ENCODE data around the gene CDCA4.

The CDCA4 gene

GRCh38 chr14:104993808-104994591 lies 26.9 kb downstream of the CDCA4 start:
- no peak overlapping the region for H4K8ac ChIP-seq (ENCODE audit: low read length)
- no peak overlapping the region for H3K14ac ChIP-seq (ENCODE audit: low read length in 2 of 2)
- no peak overlapping the region for H3K27ac ChIP-seq (ENCODE audit: low read length, poor library complexity, severe bottlenecking)
- H2BK120ac ChIP-seq (ENCODE audit: low read depth, low read length) = no peak overlapping the region
- no peak overlapping the region for H2BK15ac ChIP-seq (ENCODE audit: low read depth, poor library complexity, severe bottlenecking)
- DNase-seq = no peak
- H3K4me1 ChIP-seq (ENCODE audit: control insufficient read depth, insufficient read depth, low read depth, low read length) = peaks cover 11% of the 10 kb centered on the region
- WGBS = 89% methylated on average over 22 of the region's 22 CpGs
- H3K27me3 ChIP-seq (ENCODE audit: control insufficient read depth in 1 of 2, insufficient read depth in 1 of 2, low read length in 2 of 2) = no peaks in the 10 kb centered on the region
- no peak overlapping the region for H3K9ac ChIP-seq (ENCODE audit: low read length)
- H4K91ac ChIP-seq (ENCODE audit: low read length) = no peak overlapping the region
- H3K36me3 ChIP-seq (ENCODE audit: control insufficient read depth in 1 of 2, insufficient read depth in 2 of 2, low read depth in 1 of 2, low read length in 2 of 2) = peaks cover 70 to 75% of the 10 kb centered on the region in 2 experiments
- H3K18ac ChIP-seq (ENCODE audit: low read depth in 1 of 2, low read length in 2 of 2) = no peak overlapping the region
- no peak overlapping the region for H2AK5ac ChIP-seq (ENCODE audit: low read length, severe bottlenecking)
- H2AFZ ChIP-seq (ENCODE audit: low read depth, low read length) = no peak overlapping the region
- peaks cover 13% of the 10 kb centered on the region for H3K79me1 ChIP-seq (replicated peaks; ENCODE audit: low read length, poor library complexity, severe bottlenecking)
- H2BK5ac ChIP-seq (ENCODE audit: low read depth, low read length, poor library complexity, severe bottlenecking) = no peak overlapping the region
- H3K23ac ChIP-seq (ENCODE audit: low read length in 2 of 2) = no peak overlapping the region
- H3K9me3 ChIP-seq (ENCODE audit: control insufficient read depth, low read length) = peaks cover under 1% of the 10 kb centered on the region
- no peak overlapping the region for H2BK12ac ChIP-seq (ENCODE audit: low read length in 2 of 2)
- H3K4ac ChIP-seq (ENCODE audit: low read depth in 1 of 2, low read length in 2 of 2) = no peak overlapping the region
- no peak overlapping the region for H3K4me2 ChIP-seq (ENCODE audit: low read length, poor library complexity, severe bottlenecking)
- no peak overlapping the region for H3K4me3 ChIP-seq (ENCODE audit: insufficient read depth in 1 of 2, low read depth in 1 of 2, low read length in 2 of 2)

GRCh38 chr14:104993306-104993705 lies 27.6 kb downstream of the CDCA4 start:
- no peak overlapping the region for H4K8ac ChIP-seq (ENCODE audit: low read length)
- no peak overlapping the region for H3K4me3 ChIP-seq (ENCODE audit: insufficient read depth in 1 of 2, low read depth in 1 of 2, low read length in 2 of 2)
- WGBS = 88% methylated on average over 10 of the region's 12 CpGs
- no peak overlapping the region for H3K9ac ChIP-seq (ENCODE audit: low read length)
- no peak overlapping the region for H2BK120ac ChIP-seq (ENCODE audit: low read depth, low read length)
- no peak overlapping the region for H2BK5ac ChIP-seq (ENCODE audit: low read depth, low read length, poor library complexity, severe bottlenecking)
- peaks cover 11% of the 10 kb centered on the region for H3K4me1 ChIP-seq (ENCODE audit: control insufficient read depth, insufficient read depth, low read depth, low read length)
- H3K9me3 ChIP-seq (ENCODE audit: control insufficient read depth, low read length) = no peaks in the 10 kb centered on the region
- H2AK5ac ChIP-seq (ENCODE audit: low read length, severe bottlenecking) = no peak overlapping the region
- no peak overlapping the region for H3K23ac ChIP-seq (ENCODE audit: low read length in 2 of 2)
- DNase-seq = no peak
- H3K79me1 ChIP-seq (replicated peaks; ENCODE audit: low read length, poor library complexity, severe bottlenecking) = peaks cover 11% of the 10 kb centered on the region
- no peak overlapping the region for H2BK15ac ChIP-seq (ENCODE audit: low read depth, poor library complexity, severe bottlenecking)
- no peak overlapping the region for H3K18ac ChIP-seq (ENCODE audit: low read depth in 1 of 2, low read length in 2 of 2)
- H2AFZ ChIP-seq (ENCODE audit: low read depth, low read length) = no peak overlapping the region
- H3K14ac ChIP-seq (ENCODE audit: low read length in 2 of 2) = no peak overlapping the region
- H4K91ac ChIP-seq (ENCODE audit: low read length) = no peak overlapping the region
- H3K36me3 ChIP-seq (ENCODE audit: control insufficient read depth in 1 of 2, insufficient read depth in 2 of 2, low read depth in 1 of 2, low read length in 2 of 2) = peaks cover 67 to 77% of the 10 kb centered on the region in 2 experiments
- H3K4ac ChIP-seq (ENCODE audit: low read depth in 1 of 2, low read length in 2 of 2) = no peak overlapping the region
- H3K27ac ChIP-seq (ENCODE audit: low read length, poor library complexity, severe bottlenecking) = no peak overlapping the region
- H2BK12ac ChIP-seq (ENCODE audit: low read length in 2 of 2) = no peak overlapping the region
- no peaks in the 10 kb centered on the region for H3K27me3 ChIP-seq (ENCODE audit: control insufficient read depth in 1 of 2, insufficient read depth in 1 of 2, low read length in 2 of 2)
- no peak overlapping the region for H3K4me2 ChIP-seq (ENCODE audit: low read length, poor library complexity, severe bottlenecking)

GRCh38 chr14:104992501-104992900 lies 28.4 kb downstream of the CDCA4 start:
- no peak overlapping the region for H4K91ac ChIP-seq (ENCODE audit: low read length)
- H2AK5ac ChIP-seq (ENCODE audit: low read length, severe bottlenecking) = no peak overlapping the region
- H3K9ac ChIP-seq (ENCODE audit: low read length) = no peak overlapping the region
- H4K8ac ChIP-seq (ENCODE audit: low read length) = no peak overlapping the region
- no peak overlapping the region for H2AFZ ChIP-seq (ENCODE audit: low read depth, low read length)
- no peak overlapping the region for H3K18ac ChIP-seq (ENCODE audit: low read depth in 1 of 2, low read length in 2 of 2)
- no peak overlapping the region for H2BK12ac ChIP-seq (ENCODE audit: low read length in 2 of 2)
- peaks cover 11% of the 10 kb centered on the region for H3K4me1 ChIP-seq (ENCODE audit: control insufficient read depth, insufficient read depth, low read depth, low read length)
- no peak overlapping the region for H3K27ac ChIP-seq (ENCODE audit: low read length, poor library complexity, severe bottlenecking)
- H2BK5ac ChIP-seq (ENCODE audit: low read depth, low read length, poor library complexity, severe bottlenecking) = no peak overlapping the region
- H3K23ac ChIP-seq (ENCODE audit: low read length in 2 of 2) = no peak overlapping the region
- no peak overlapping the region for H3K4ac ChIP-seq (ENCODE audit: low read depth in 1 of 2, low read length in 2 of 2)
- no peak for DNase-seq
- H2BK15ac ChIP-seq (ENCODE audit: low read depth, poor library complexity, severe bottlenecking) = no peak overlapping the region
- 97% methylated on average over 11 of the region's 11 CpGs for WGBS
- H3K4me3 ChIP-seq (ENCODE audit: insufficient read depth in 1 of 2, low read depth in 1 of 2, low read length in 2 of 2) = no peak overlapping the region
- no peak overlapping the region for H3K4me2 ChIP-seq (ENCODE audit: low read length, poor library complexity, severe bottlenecking)
- peaks cover 11% of the 10 kb centered on the region for H3K79me1 ChIP-seq (replicated peaks; ENCODE audit: low read length, poor library complexity, severe bottlenecking)
- H3K14ac ChIP-seq (ENCODE audit: low read length in 2 of 2) = no peak overlapping the region
- H3K36me3 ChIP-seq (ENCODE audit: control insufficient read depth in 1 of 2, insufficient read depth in 2 of 2, low read depth in 1 of 2, low read length in 2 of 2) = peaks cover 67 to 77% of the 10 kb centered on the region in 2 experiments
- no peaks in the 10 kb centered on the region for H3K9me3 ChIP-seq (ENCODE audit: control insufficient read depth, low read length)
- H3K27me3 ChIP-seq (ENCODE audit: control insufficient read depth in 1 of 2, insufficient read depth in 1 of 2, low read length in 2 of 2) = no peaks in the 10 kb centered on the region
- no peak overlapping the region for H2BK120ac ChIP-seq (ENCODE audit: low read depth, low read length)

GRCh38 chr14:104991896-104992230 lies 29.0 kb downstream of the CDCA4 start:
- Histone ChIP-seq H2BK15ac (ENCODE audit: low read depth, poor library complexity, severe bottlenecking) (no peak overlapping the region), H3K27ac (ENCODE audit: low read length, poor library complexity, severe bottlenecking) (no peak overlapping the region), H3K4me2 (ENCODE audit: low read length, poor library complexity, severe bottlenecking) (no peak overlapping the region), H2BK12ac (ENCODE audit: low read length in 2 of 2) (no peak overlapping the region), H3K36me3 (ENCODE audit: control insufficient read depth in 1 of 2, insufficient read depth in 2 of 2, low read depth in 1 of 2, low read length in 2 of 2) (peaks cover 67 to 75% of the 10 kb centered on the region in 2 experiments), H2AFZ (ENCODE audit: low read depth, low read length) (no peak overlapping the region), H3K79me1 (replicated peaks; ENCODE audit: low read length, poor library complexity, severe bottlenecking) (peaks cover 13% of the 10 kb centered on the region), H3K18ac (ENCODE audit: low read depth in 1 of 2, low read length in 2 of 2) (no peak overlapping the region), H3K4me3 (ENCODE audit: insufficient read depth in 1 of 2, low read depth in 1 of 2, low read length in 2 of 2) (peak overlapping the region in 1 of 2 experiments; percentile 30), H3K27me3 (ENCODE audit: control insufficient read depth in 1 of 2, insufficient read depth in 1 of 2, low read length in 2 of 2) (no peaks in the 10 kb centered on the region), H2BK120ac (ENCODE audit: low read depth, low read length) (no peak overlapping the region), H4K8ac (ENCODE audit: low read length) (no peak overlapping the region), H3K9me3 (ENCODE audit: control insufficient read depth, low read length) (no peaks in the 10 kb centered on the region), H3K23ac (ENCODE audit: low read length in 2 of 2) (no peak overlapping the region), H3K9ac (ENCODE audit: low read length) (no peak overlapping the region), H4K91ac (ENCODE audit: low read length) (peak overlapping the region; percentile 57), H2AK5ac (ENCODE audit: low read length, severe bottlenecking) (no peak overlapping the region), H3K4ac (ENCODE audit: low read depth in 1 of 2, low read length in 2 of 2) (peak overlapping the region in 1 of 2 experiments; percentile 40), H3K4me1 (ENCODE audit: control insufficient read depth, insufficient read depth, low read depth, low read length) (peaks cover 12% of the 10 kb centered on the region), H2BK5ac (ENCODE audit: low read depth, low read length, poor library complexity, severe bottlenecking) (no peak overlapping the region), H3K14ac (ENCODE audit: low read length in 2 of 2) (no peak overlapping the region)
- WGBS = 98% methylated on average over 32 of the region's 34 CpGs
- no peak for DNase-seq

Measured in mesenchymal stem cell (in vitro differentiated cells and primary cell).